Natural killer cell (primary cell): Measurements from ENCODE around the gene UBE2R2. TPM values are rescaled to one million over a fixed set of nuclear protein-coding genes. Genes with fewer than 3 reads are reported as not detected.
A peak's percentile ranks its signal among the peaks of the same experiment; 100 is the strongest.

Experiments
- ATAC-seq, 3 donors: fragments of 150-1000 bp in 2 of 3; fragments of 200-7000 bp in 1 of 3; cut with Tn5 transposase; 1 replicate in 1 of 3; 2 replicates in 2 of 3; pipeline ENCODE4 v1.10.0; 2021; ENCODE audit warnings: mild to moderate bottlenecking in 2 of 3, moderate library complexity in 2 of 3
- DNase-seq, 2 donors: peaks; one replicate each; pipeline versions ENCODE4 v3.0.0 to v3.0.0-alpha.2; 2013 to 2021; ENCODE audit warnings: mixed read lengths in 1 of 2
- H3K27ac ChIP-seq: one replicate; pipeline ENCODE4 v1.5.1; 2013; ENCODE audit warnings: mild to moderate bottlenecking, low read length
- H3K27me3 ChIP-seq: one replicate; pipeline ENCODE4 v1.6.1; 2013; ENCODE audit warnings: low read length; ENCODE audit not compliant: control insufficient read depth, insufficient read depth
- H3K36me3 ChIP-seq: one replicate; pipeline ENCODE4 v1.6.1; 2013; ENCODE audit warnings: low read length; ENCODE audit not compliant: control insufficient read depth, insufficient read depth
- H3K4me1 ChIP-seq: one replicate; pipeline ENCODE4 v1.6.1; 2013; ENCODE audit warnings: low read length; ENCODE audit not compliant: control insufficient read depth, insufficient read depth
- H3K4me3 ChIP-seq: one replicate; pipeline ENCODE4 v1.5.1; 2013; ENCODE audit warnings: low read length
- H3K9me3 ChIP-seq: one replicate; pipeline ENCODE4 v1.6.1; 2013; ENCODE audit warnings: low read length; ENCODE audit not compliant: control insufficient read depth, insufficient read depth
- H3K27ac Mint-ChIP-seq, 2 donors: one replicate each; pipeline ENCODE4 v1.8.0; 2022; ENCODE audit warnings: mild to moderate bottlenecking in 2 of 2, mixed read lengths in 2 of 2, moderate library complexity in 1 of 2
- H3K27me3 Mint-ChIP-seq, 2 donors: one replicate each; pipeline ENCODE4 v1.8.0; 2022; ENCODE audit warnings: low read depth in 2 of 2, mixed read lengths in 2 of 2
- H3K36me3 Mint-ChIP-seq: one replicate; pipeline ENCODE4 v1.8.0; 2022; ENCODE audit warnings: mixed read lengths
- H3K4me1 Mint-ChIP-seq, 2 donors: one replicate each; pipeline ENCODE4 v1.8.0; 2022; ENCODE audit warnings: mixed read lengths in 2 of 2
- H3K4me3 Mint-ChIP-seq: one replicate; pipeline ENCODE4 v1.8.0; 2022; ENCODE audit warnings: mild to moderate bottlenecking, moderate library complexity, mixed read lengths
- H3K9me3 Mint-ChIP-seq, 2 donors: one replicate each; pipeline ENCODE4 v1.8.0; 2022; ENCODE audit warnings: mixed read lengths in 2 of 2
- CTCF ChIP-seq: fragments of 200-600 bp; IDR thresholded peaks from one replicate; pipeline ENCODE4 v1.8.0; 2022; ENCODE audit warnings: antibody characterized with exemption
- WGBS: methylation state at CpG from one replicate; pipeline ENCODE4 v1.1.7; 2013; ENCODE audit warnings: missing lambda C conversion rate; ENCODE audit not compliant: insufficient coverage; 5-methylcytosine and 5-hydroxymethylcytosine counted together
- intact Hi-C: fragments of 100-400 bp; cut with micrococcal nuclease; formaldehyde crosslinking; loops from one replicate; pipeline ENCODE4 v1.14.2; 2022
- total RNA-seq, 4 donors: library from RNA; stranded (reverse); fragments of 120-200 nt in 1 of 4; gene quantifications; one replicate each; pipeline versions ENCODE4 v1.2.3 to v1.2.4, GENCODE V29; 2013 to 2022

Gene UBE2R2
- total RNA-seq, 3 donors from 2014 or later (not counting 1 experiment from before 2014, with no cell fraction given): 31.2 to 36.0 (median 31.9) TPM

DNA sequence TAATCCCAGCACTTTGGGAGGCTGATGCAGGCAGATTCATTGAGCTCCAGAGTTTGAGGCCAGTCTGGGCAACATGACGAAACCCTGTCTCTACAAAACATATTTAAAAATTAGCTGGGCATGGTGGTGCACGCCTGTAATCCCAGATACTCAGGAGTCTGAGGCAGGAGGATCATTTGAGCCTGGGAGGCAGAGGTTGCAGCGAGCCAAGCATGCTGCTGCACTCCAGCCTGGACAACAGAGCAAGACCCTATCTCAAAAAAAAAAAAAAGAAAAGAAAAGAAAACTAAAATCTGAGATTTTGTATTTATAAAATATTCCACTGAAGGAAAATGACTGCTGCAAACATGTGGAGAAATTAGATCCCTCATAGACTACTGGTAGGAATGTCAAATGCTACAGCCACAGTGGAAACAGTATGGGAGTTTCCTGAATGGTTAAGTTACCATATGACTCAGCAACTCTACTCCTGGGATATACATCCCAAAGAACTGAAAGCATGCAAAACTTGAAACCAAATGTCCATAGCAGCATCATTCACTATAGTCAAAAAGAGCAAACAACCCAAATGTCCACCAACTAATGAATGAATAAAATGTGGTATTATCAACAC is 125.6 kb downstream of the UBE2R2 start:
- Mint-ChIP-seq H3K4me1 (no peaks in the 10 kb centered on the region), H3K27ac (peak overlapping the region in 1 of 2 donors; percentile 47), H3K27me3 (no peaks in the 10 kb centered on the region), H3K9me3 (no peaks in the 10 kb centered on the region), H3K4me3 (no peak overlapping the region), H3K36me3 (peaks cover 21% of the 10 kb centered on the region)
- 100% methylated on average over 3 of the region's 3 CpGs for WGBS
- H3K4me1 ChIP-seq: no peaks in the 10 kb centered on the region
- H3K27ac ChIP-seq: no peak overlapping the region
- H3K9me3 ChIP-seq: no peaks in the 10 kb centered on the region
- no peak for DNase-seq
- H3K4me3 ChIP-seq: no peak overlapping the region
- H3K36me3 ChIP-seq: peaks cover 42% of the 10 kb centered on the region
- H3K27me3 ChIP-seq: no peaks in the 10 kb centered on the region
- intact Hi-C loops: no loop called here
- no peak for TF ChIP-seq CTCF
- ATAC-seq: no peak

DNA sequence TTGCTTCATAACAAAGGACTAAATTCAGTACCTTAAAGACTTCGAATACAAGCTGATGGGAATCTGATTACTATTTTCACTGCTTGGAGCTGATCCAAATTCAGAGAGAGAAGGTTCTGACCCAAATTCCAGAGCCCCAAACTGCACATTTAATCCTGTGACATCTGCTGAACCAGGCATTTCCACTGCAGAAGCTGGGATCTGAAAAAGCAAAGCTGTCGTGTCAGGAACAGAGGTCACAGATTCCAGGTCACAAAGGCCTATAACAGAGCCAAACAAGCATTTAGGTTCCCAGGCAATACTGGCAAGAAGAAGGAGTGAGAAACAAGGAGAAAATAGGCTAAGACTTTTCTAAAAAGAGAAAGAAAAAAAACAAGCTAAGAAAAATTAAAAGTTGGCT is 126.4 kb downstream of the UBE2R2 start:
- 98% methylated on average over 2 of the region's 2 CpGs for WGBS
- peaks cover 45% of the 10 kb centered on the region for H3K36me3 ChIP-seq
- intact Hi-C loops: no loop called here
- Mint-ChIP-seq H3K9me3 (no peaks in the 10 kb centered on the region), H3K27me3 (no peaks in the 10 kb centered on the region), H3K36me3 (peaks cover 27% of the 10 kb centered on the region), H3K4me3 (no peak overlapping the region), H3K27ac (peak overlapping the region in 1 of 2 donors; percentile 47), H3K4me1 (no peaks in the 10 kb centered on the region)
- no peak overlapping the region for H3K27ac ChIP-seq
- no peaks in the 10 kb centered on the region for H3K27me3 ChIP-seq
- H3K9me3 ChIP-seq: no peaks in the 10 kb centered on the region
- no peak for ATAC-seq
- DNase-seq: no peak
- H3K4me3 ChIP-seq: no peak overlapping the region
- no peaks in the 10 kb centered on the region for H3K4me1 ChIP-seq
- TF ChIP-seq CTCF: no peak

DNA sequence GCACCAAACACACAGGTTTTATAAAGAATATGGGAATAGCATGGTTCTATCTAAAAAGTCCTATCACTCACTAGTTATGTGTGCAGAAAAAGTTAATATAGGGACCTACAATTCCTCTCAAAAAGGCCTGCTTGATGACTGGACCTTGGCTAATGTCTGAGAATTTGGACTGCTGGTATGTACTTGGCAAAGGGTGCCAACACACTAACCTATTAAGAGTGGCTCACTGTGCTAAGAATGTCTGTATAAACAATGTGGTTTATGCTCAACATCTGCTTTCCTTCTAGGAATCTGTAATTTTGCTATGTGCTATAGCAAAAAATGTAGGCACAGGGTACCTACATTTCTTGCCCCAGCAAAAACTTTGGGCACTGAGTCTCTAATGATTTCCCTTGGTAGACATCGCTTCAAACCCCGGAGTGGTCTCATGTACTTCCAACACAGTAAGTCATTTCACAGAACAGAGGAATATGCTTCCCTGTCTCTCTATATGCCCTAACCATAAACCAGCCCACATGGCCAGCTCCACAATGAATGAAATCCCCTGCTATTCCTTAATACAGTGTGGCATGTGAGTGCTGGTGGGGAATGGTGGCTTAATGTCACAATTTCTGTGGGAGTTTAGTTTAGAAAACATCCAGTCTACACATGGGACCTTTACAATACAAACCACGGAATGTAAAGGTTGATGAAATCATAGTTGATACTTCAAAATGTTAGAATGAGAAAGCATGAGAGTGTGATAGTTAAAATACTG is 130.0 kb downstream of the UBE2R2 start:
- TF ChIP-seq CTCF: no peak
- no peak for ATAC-seq
- Histone ChIP-seq H3K9me3 (no peaks in the 10 kb centered on the region), H3K27me3 (no peaks in the 10 kb centered on the region), H3K4me1 (no peaks in the 10 kb centered on the region), H3K4me3 (no peak overlapping the region), H3K36me3 (peaks cover 36% of the 10 kb centered on the region), H3K27ac (no peak overlapping the region)
- intact Hi-C loops: no loop called here
- Mint-ChIP-seq H3K9me3 (no peaks in the 10 kb centered on the region), H3K36me3 (peaks cover 19% of the 10 kb centered on the region), H3K27ac (no peak overlapping the region), H3K4me1 (no peaks in the 10 kb centered on the region), H3K27me3 (no peaks in the 10 kb centered on the region), H3K4me3 (no peak overlapping the region)
- no peak for DNase-seq
- WGBS: 99% methylated on average over 3 of the region's 3 CpGs
